Panc1 (cell line): ENCODE measurements around the gene KDM4B. TPM values are rescaled to one million over a fixed set of nuclear protein-coding genes. Genes with fewer than 3 reads are reported as not detected.
A peak's percentile ranks its signal among the peaks of the same experiment; 100 is the strongest.

Experiments
- ATAC-seq: fragments of 200-7000 bp; cut with Tn5 transposase; 2 replicates; pipeline ENCODE4 v1.9.1; 2020; ENCODE audit warnings: mild to moderate bottlenecking, moderate library complexity
- BruUV-seq: library from RNA; stranded (reverse); fragments of 400-500 nt; replicated peaks from 2 replicates; lab custom pipeline; 2021; lab: Mats Ljungman, UMichigan
- CTCF ChIA-PET: fragments of 300-600 bp; sonication (Branson Sonifier 250); formaldehyde crosslinking; loops from one replicate; lab custom pipeline; 2022; ENCODE audit warnings: antibody characterized with exemption; lab: Charles Lee
- POLR2A ChIA-PET: fragments of 300-600 bp; sonication (Branson Sonifier 250); formaldehyde crosslinking; loops from one replicate; lab custom pipeline; 2022; ENCODE audit warnings: antibody characterized with exemption; lab: Charles Lee
- DNase-seq: peaks from one replicate; pipeline ENCODE4 v3.0.0-alpha.2; 2010; ENCODE audit warnings: low read depth, low spot score
- H3K27ac ChIP-seq: 2 replicates; pipeline ENCODE4 v1.5.1; 2011; ENCODE audit warnings: mild to moderate bottlenecking, low read length, inconsistent platforms
- H3K27me3 ChIP-seq: fragments of 200-500 bp; sonication (Bioruptor generic); 2 replicates; pipeline ENCODE4 v1.6.0; 2014; ENCODE audit warnings: low read length, inconsistent platforms; ENCODE audit not compliant: control insufficient read depth, insufficient read depth
- H3K36me3 ChIP-seq: fragments of 200-500 bp; sonication (Bioruptor generic); 2 replicates; pipeline ENCODE4 v1.5.1; 2014; ENCODE audit warnings: inconsistent platforms, mild to moderate bottlenecking, low read length, moderate library complexity; ENCODE audit not compliant: control insufficient read depth, insufficient read depth
- H3K4me1 ChIP-seq: 2 replicates; pipeline ENCODE4 v1.5.1; 2011; ENCODE audit warnings: inconsistent platforms, mild to moderate bottlenecking, low read length, moderate library complexity; ENCODE audit not compliant: control insufficient read depth, insufficient read depth
- H3K4me3 ChIP-seq, 2 experiments: 2 replicates each; pipeline ENCODE4 v1.5.1; 2011 to 2012; ENCODE audit warnings: low read depth in 2 of 2, low read length in 2 of 2, mild to moderate bottlenecking in 2 of 2, inconsistent platforms in 1 of 2, moderate library complexity in 1 of 2
- H3K9me3 ChIP-seq: fragments of 200-500 bp; sonication (Bioruptor generic); 2 replicates; pipeline ENCODE4 v1.5.1; 2014; ENCODE audit warnings: low read depth, mild to moderate bottlenecking, inconsistent platforms, low read length, moderate library complexity; ENCODE audit not compliant: control insufficient read depth, insufficient read depth
- POLR2AphosphoS5 ChIP-seq: IDR thresholded peaks from 2 replicates; pipeline ENCODE4 v1.6.1; 2012; ENCODE audit warnings: mild to moderate bottlenecking, low read depth, low read length, moderate library complexity
- SIN3A ChIP-seq: IDR thresholded peaks from 2 replicates; pipeline ENCODE4 v1.6.1; 2012; ENCODE audit warnings: low read depth, mild to moderate bottlenecking, low read length, moderate library complexity, borderline replicate concordance; ENCODE audit not compliant: insufficient read depth
- TCF7L2 ChIP-seq: IDR thresholded peaks from 2 replicates; pipeline ENCODE4 v1.6.1; 2011; ENCODE audit warnings: mild to moderate bottlenecking, low read depth, low read length, inconsistent platforms
- in situ Hi-C: cut with HindIII; loops from 2 replicates; pipeline ENCODE4 v1.10.0; 2016; ENCODE audit warnings: low sequenced_read_pairs, low pct_unique_long_range_greater_than_20kb
- intact Hi-C: fragments of 100-400 bp; cut with micrococcal nuclease; formaldehyde crosslinking; loops from one replicate; pipeline ENCODE4 v1.10.0; 2022; ENCODE audit not compliant: unreplicated experiment
- total RNA-seq: library from RNA; stranded (reverse); gene quantifications from one replicate; pipeline ENCODE4 v1.2.1, GENCODE V29; 2021; ENCODE audit not compliant: unreplicated experiment
- TF ChIP-seq, protein P1 (sequence below), 2 experiments: IDR thresholded peaks; 2 replicates each; pipeline ENCODE4 v1.6.1; 2011 to 2012; ENCODE audit warnings: low read depth in 2 of 2, control low read depth in 1 of 2, low read length in 1 of 2, mild to moderate bottlenecking in 1 of 2, moderate library complexity in 1 of 2; ENCODE audit not compliant: insufficient read depth in 1 of 2
- TF ChIP-seq, protein P2 (sequence below): fragments of 450-650 bp; IDR thresholded peaks from 2 replicates; pipeline ENCODE4 v1.5.1; 2017; ENCODE audit warnings: mild to moderate bottlenecking

KDM4B gene
- total RNA-seq, 1 experiment from 2014 or later = 18.4 TPM

DNA sequence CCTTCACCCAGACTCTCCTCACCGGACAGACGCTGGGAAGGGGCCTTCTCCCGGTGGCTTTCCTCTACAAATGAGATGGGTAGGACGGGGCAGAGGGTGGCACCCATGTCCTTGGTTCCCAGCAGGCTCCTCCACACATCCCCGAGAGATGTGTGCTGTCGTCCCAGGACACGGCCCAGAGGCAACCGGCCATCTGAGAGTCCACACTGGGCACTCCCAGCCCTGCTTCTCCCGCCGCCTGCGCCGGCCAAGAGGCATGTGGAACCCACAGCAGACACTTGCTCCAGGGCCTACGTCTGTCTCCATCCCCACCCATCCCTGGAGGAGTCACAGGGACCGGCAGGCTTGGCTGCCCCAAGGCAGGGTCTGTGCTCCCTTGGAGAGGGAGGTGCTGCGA lies 179.9 kb downstream of the KDM4B start:
- no peaks in the 10 kb centered on the region for H3K4me1 ChIP-seq
- intact Hi-C loops (no loop called here), in situ Hi-C loops (no loop called here)
- H3K27me3 ChIP-seq = no peaks in the 10 kb centered on the region
- ChIA-PET POLR2A (no interaction called here), CTCF (no interaction called here)
- TF ChIP-seq, protein P1, sequence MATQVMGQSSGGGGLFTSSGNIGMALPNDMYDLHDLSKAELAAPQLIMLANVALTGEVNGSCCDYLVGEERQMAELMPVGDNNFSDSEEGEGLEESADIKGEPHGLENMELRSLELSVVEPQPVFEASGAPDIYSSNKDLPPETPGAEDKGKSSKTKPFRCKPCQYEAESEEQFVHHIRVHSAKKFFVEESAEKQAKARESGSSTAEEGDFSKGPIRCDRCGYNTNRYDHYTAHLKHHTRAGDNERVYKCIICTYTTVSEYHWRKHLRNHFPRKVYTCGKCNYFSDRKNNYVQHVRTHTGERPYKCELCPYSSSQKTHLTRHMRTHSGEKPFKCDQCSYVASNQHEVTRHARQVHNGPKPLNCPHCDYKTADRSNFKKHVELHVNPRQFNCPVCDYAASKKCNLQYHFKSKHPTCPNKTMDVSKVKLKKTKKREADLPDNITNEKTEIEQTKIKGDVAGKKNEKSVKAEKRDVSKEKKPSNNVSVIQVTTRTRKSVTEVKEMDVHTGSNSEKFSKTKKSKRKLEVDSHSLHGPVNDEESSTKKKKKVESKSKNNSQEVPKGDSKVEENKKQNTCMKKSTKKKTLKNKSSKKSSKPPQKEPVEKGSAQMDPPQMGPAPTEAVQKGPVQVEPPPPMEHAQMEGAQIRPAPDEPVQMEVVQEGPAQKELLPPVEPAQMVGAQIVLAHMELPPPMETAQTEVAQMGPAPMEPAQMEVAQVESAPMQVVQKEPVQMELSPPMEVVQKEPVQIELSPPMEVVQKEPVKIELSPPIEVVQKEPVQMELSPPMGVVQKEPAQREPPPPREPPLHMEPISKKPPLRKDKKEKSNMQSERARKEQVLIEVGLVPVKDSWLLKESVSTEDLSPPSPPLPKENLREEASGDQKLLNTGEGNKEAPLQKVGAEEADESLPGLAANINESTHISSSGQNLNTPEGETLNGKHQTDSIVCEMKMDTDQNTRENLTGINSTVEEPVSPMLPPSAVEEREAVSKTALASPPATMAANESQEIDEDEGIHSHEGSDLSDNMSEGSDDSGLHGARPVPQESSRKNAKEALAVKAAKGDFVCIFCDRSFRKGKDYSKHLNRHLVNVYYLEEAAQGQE (IDR thresholded peaks at IDR 0.05; ENCODE audit: insufficient read depth in 1 of 2, low read depth in 2 of 2, low read length in 1 of 2) = no peak
- TF ChIP-seq POLR2AphosphoS5 (no peak), TCF7L2 (no peak), SIN3A (no peak)
- TF ChIP-seq, protein P2, sequence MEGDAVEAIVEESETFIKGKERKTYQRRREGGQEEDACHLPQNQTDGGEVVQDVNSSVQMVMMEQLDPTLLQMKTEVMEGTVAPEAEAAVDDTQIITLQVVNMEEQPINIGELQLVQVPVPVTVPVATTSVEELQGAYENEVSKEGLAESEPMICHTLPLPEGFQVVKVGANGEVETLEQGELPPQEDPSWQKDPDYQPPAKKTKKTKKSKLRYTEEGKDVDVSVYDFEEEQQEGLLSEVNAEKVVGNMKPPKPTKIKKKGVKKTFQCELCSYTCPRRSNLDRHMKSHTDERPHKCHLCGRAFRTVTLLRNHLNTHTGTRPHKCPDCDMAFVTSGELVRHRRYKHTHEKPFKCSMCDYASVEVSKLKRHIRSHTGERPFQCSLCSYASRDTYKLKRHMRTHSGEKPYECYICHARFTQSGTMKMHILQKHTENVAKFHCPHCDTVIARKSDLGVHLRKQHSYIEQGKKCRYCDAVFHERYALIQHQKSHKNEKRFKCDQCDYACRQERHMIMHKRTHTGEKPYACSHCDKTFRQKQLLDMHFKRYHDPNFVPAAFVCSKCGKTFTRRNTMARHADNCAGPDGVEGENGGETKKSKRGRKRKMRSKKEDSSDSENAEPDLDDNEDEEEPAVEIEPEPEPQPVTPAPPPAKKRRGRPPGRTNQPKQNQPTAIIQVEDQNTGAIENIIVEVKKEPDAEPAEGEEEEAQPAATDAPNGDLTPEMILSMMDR = no peak
- no peak overlapping the region for H3K4me3 ChIP-seq
- no TSS peak for BruUV-seq
- no peaks in the 10 kb centered on the region for H3K36me3 ChIP-seq
- ATAC-seq (0 out of 2 replicates have a peak, but pooled peaks have one; percentile 35), DNase-seq (no peak)
- no peak overlapping the region for H3K27ac ChIP-seq
- H3K9me3 ChIP-seq = no peaks in the 10 kb centered on the region

DNA sequence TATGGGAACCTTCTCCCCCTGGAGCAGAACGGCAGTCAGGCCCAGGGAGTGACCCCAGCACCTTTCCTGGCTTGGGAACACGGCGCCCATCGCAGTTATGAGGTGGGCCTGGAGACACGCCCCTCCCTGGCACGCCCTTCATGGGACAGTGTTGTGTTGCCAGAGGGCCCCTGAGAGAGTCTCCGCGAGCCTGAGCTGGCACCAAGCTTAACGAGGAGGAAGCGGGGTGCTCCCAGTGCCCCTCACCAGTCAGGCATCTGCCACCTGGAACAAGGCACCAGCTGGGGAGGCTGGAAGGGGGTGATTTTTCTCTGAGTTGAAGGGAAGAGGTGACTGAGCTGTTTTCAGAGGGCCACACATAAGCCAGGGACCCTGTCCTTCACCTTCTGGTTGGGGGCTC lies 180.6 kb downstream of the KDM4B start:
- Histone ChIP-seq H3K27ac (no peak overlapping the region), H3K4me1 (no peaks in the 10 kb centered on the region), H3K4me3 (no peak overlapping the region), H3K9me3 (no peaks in the 10 kb centered on the region), H3K36me3 (no peaks in the 10 kb centered on the region), H3K27me3 (no peaks in the 10 kb centered on the region)
- no peak for ATAC-seq
- BruUV-seq = no TSS peak
- DNase-seq = no peak
- CTCF ChIA-PET = interaction anchor here (0.6 to 1.2 kb wide), 2 partner anchors 97 to 1620 kb away, joined by 3 to 9 read pairs; no protein-coding TSS in a partner anchor
- intact Hi-C loops = no loop called here
- in situ Hi-C loops = no loop called here
- POLR2A ChIA-PET = no interaction called here
- no peak for TF ChIP-seq SIN3A
- TF ChIP-seq, protein P2 = no peak
- TF ChIP-seq, protein P1 (IDR thresholded peaks at IDR 0.05; ENCODE audit: insufficient read depth in 1 of 2, low read depth in 2 of 2, low read length in 1 of 2) = no peak
- no peak for TF ChIP-seq TCF7L2
- TF ChIP-seq POLR2AphosphoS5 = no peak
